ENCODE results near the gene RNFT2.

- no peak for TF ChIP-seq CTCF (IDR thresholded peaks at IDR 0.05; ENCODE audit: low read depth, low read length, poor library complexity, severe bottlenecking)
- no peak for TF ChIP-seq EZH2phosphoT487 (IDR thresholded peaks at IDR 0.05; ENCODE audit: borderline replicate concordance, low read length)
Observed at GRCh38 chr12:116736962-116737773, 947 bp upstream of the RNFT2 start.

All from DOHH2 (cell line).